GM18951 (cell line): Measurements from ENCODE around the gene CLRN3.

Source experiments
- POLR2A ChIP-seq: IDR thresholded peaks from 4 replicates; pipeline ENCODE4 v1.6.1; 2011; ENCODE audit warnings: mild to moderate bottlenecking; ENCODE audit not compliant: insufficient read length, insufficient read depth; ENCODE audit errors: extremely low read depth
- in situ Hi-C: fragments of 300-500 bp; cut with MboI; formaldehyde crosslinking; loops from one replicate; pipeline ENCODE4 v1.12.0; 2022; ENCODE audit warnings: low sequenced_read_pairs, mixed read lengths, inconsistent platforms; ENCODE audit not compliant: unreplicated experiment

The CLRN3 gene, protein sequence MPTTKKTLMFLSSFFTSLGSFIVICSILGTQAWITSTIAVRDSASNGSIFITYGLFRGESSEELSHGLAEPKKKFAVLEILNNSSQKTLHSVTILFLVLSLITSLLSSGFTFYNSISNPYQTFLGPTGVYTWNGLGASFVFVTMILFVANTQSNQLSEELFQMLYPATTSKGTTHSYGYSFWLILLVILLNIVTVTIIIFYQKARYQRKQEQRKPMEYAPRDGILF

DNA sequence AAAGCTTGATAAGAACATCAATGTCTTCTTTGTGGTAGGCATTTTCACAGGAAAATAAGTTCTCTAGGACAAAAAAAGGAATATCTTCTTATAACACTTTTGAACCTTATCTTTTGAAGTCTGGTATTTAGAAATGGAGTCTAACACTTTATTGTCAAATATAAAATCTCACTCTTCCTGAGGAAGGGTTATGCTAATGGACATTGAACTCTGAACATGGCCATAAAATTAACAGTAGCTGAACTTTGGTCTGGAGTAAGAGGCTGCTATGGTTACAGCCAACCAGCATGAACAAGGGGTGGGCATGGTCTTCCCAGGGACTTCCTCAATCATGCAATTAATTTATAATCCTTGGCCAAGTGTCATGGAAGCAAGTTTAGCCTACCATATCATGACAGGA lies at the start of gene CLRN3:
Gene CLRN3, minus strand, starts transcription at position 199 of the 400 bp plus-strand sequence. Its CDS starts 157 bp downstream, at position 42.
- in situ Hi-C loops: no loop called here
- no peak for TF ChIP-seq POLR2A

DNA sequence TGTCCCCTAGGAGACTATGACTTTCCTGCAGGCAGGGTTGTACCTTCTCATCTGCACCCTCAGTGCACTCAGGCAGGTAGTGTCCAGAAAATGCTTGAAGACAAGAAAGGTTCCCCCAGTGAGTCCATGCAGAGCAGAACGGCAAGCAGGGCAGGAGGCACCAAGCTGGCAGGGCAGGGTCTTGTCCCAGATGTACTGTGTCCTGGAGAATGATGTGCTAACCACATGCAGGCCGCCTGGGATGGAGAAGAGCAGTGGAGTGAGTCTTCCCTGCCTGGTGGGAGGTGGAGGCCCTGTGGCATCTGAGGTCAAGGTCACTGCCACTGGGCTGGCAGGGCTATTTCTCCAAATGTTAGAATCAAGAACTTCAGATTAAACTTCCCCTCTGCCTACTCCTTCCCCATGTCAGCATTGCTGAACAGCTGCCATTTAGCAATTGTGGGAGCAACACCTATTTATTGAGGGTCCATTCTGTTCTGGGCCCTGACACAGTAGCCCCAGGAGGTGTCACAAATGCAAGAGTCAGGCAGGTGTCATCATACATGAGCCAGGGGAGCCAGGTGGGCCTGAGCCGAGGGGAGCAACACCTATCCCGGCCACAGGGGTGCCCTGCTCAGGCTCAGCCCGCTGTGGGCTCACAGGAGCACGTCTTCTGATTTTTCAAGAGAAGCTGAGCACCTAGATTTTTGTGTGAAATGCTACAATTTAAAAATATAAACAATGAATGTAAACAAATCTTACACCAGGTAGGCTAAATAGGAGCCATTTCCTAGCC lies 48.3 kb upstream of the CLRN3 start:
- TF ChIP-seq POLR2A: no peak
- in situ Hi-C loops: no loop called here

DNA sequence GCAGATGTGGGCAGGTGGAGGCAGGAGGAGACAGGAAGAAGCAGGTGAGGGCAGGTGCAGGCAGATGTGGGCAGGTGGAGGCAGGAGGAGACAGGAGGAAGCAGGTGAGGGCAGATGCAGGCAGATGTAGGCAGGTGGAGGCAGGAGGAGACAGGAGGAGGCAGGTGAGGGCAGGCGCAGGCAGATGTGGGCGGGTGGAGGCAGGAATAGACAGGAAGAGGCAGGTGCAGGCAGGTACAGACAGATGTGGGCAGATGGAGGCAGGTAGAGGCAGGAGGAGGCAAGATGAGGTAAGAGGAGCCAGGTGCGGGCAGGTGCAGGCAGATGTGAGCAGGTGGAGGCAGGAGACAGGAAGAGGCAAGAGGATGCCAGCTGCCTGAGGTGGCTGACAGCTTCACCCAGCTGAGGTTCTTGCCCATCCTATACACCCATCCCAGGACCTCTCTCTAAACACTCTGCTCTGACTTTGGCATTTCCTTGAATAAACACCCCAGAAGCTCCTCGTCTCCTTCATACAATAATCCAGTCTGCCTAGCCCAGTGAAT lies 47.1 kb upstream of the CLRN3 start:
- TF ChIP-seq POLR2A: no peak
- in situ Hi-C loops: no loop called here

- TF ChIP-seq POLR2A: no peak
- in situ Hi-C loops: no loop called here
These were observed 45.2 kb upstream of the CLRN3 start for GRCh38 chr10:127937915-127938463.

DNA sequence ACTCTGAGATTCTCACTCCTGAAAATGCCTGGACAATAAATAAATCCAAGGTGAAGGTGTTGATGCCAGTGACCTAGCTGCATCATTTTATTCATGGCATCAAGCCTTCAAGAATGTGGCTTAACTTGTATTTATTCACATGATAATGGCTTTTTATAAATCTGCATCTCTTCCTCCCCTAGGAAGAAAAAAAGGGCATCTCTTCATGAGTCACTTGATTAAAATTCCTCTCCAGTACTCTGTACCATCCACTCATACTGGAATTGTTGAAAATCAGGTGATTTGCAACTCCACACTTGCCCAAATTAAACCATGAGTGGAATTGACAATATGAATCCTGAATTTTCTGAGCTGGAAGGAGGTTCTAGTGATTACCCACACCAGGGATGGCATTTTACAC lies 44.3 kb upstream of the CLRN3 start:
- in situ Hi-C loops: no loop called here
- TF ChIP-seq POLR2A: no peak

DNA sequence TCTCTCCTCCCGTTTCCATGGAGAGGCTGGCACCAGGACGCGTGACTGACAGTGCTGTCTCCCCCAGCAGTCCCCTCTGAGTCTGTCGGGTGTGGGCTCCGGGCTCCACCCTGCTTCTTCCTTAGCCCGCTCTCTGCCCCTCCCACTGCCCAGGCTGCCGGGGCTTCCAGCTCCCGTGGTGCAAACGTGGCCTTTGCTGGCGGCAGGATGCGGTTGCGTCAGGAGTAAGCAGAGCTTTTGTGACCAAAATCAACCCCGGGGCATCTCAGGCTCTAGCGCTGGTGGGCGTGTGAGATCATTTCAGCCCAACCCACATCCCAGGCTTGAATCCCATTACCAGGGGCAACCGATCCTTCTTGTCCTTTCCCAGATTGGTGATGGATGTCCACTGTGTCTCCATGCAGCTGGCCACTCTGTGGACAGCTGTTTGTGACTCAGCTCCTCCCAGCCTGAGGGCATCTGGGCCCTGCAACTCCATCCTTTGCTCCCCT lies 42.4 kb upstream of the CLRN3 start:
- no peak for TF ChIP-seq POLR2A
- in situ Hi-C loops: no loop called here

- in situ Hi-C loops: no loop called here
- no peak for TF ChIP-seq POLR2A
These were observed 41.6 kb upstream of the CLRN3 start for GRCh38 chr10:127934383-127934782.

DNA sequence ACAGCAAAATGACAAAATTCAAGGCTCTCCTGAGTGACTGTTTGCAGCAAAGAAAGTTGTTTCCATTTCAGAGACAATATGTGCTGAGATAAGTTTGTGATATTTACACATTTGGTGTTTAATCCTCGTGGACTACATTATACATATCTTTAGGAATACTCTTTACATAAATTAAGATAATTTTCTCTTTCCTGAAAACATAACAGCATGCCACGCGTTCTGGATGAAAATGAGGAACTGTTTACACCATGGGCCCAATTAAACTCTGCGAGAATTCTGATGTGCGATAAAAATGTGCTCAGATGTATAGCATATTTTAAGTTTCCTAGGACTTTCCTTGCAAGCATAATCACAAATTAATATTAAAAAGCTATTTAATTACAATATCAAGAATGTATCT lies 40.5 kb upstream of the CLRN3 start:
- TF ChIP-seq POLR2A: no peak
- in situ Hi-C loops: no loop called here

- TF ChIP-seq POLR2A: no peak
- in situ Hi-C loops: no loop called here
These were observed 40.0 kb upstream of the CLRN3 start for GRCh38 chr10:127932521-127933270.

DNA sequence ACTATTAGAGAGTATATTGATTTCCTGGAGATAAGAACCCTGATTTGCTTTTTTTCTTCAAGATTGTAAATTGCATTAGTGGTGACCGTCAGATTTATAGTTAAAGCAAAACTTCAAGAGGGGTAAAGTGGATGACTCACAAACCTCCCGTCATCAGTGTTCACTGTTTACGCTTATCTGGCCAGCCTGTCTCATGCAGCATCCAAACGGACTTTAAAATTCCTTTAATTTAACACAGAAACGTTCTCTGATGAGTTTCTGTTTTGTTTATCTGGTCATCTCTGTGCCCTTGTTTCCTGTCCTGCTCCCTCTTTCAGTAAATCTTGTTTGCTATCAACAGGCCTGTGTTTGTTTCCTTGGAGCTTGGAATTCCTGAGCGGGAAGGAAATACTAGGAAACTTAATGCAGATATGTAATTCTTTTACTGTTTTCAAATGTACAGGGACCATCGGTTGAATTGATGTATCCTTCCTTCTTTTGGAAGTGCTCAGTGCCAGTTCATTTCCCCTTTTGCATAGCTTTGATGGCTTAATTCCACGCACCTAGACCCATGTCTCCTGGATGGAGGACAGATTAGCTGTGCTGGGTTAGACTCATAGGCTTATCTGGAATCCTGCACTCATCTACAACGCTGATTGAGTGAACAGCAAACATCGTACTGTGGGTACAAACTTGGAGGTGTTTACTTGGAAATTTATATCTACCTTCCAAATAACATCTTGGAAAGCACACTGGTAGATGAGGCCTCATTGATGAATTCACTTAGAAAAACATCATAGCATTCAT lies 35.5 kb upstream of the CLRN3 start:
- no peak for TF ChIP-seq POLR2A
- in situ Hi-C loops: no loop called here

DNA sequence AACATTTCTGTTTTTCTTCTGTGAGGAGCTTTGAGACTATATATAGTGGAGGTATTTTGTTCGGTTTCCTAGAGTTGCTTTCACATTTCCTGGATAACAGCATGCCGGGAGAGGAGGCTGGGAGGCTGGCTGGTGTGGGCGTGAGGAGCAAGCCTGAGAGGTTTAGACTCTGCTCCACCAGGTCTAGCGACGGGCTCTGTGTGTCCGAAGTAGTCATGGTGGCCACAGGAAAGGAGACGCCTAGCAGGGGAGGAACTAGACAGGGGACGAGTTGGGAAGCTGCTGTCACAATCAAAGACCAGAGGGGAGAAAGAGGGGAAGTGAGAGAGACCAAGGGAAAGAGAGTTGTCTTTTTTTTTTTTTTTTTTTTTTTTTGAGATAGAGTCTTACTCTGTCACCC lies 33.7 kb upstream of the CLRN3 start:
- in situ Hi-C loops: no loop called here
- TF ChIP-seq POLR2A: no peak

DNA sequence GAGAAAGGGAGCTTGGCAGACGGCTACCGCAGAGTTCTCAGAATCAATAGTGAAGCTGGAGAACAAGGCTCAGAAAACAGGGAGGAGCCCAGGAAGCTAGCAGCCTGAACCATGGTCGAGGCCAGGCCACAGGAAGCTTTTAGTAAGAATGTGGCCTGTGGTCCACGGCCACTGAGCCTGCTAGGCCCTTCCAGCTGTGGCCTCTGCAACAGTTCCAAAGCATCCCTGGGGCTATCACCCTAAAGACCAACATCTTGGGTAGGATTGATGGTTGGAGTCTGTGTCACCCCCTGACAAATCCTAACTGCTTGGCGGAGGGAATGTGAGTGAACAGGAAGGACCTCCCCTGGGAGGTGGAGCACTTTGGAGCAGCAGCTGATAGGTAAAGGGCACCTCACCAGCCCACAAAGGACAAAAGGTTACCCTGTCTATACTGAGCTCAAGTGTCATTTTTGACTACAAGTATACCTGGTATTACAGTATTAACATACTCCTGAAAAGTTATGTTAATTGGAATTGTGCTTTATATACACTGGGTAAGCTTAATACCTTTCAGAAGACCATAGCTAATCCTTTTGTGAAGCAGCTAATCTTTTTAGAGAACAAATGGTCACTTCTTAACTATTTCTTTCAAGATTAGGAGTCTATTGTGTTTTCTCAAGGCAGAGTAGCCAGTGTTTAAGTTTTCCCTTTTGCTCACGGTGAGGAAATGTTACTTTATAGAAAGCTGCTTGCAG lies 32.9 kb upstream of the CLRN3 start:
- in situ Hi-C loops: no loop called here
- TF ChIP-seq POLR2A: no peak

- no peak for TF ChIP-seq POLR2A
- in situ Hi-C loops: no loop called here
These were observed 30.9 kb upstream of the CLRN3 start for GRCh38 chr10:127923646-127924045.
